Measurements from ENCODE around the gene ZNF48.

- TF ChIP-seq POLR2A (IDR thresholded peaks at IDR 0.05) (no peak), CTCF (IDR thresholded peaks at IDR 0.05) (no peak)
These were observed 38.7 kb upstream of the ZNF48 start for GRCh38 chr16:30356401-30357084.

Data from esophagus squamous epithelium (tissue), 4 donors.